Prostate gland (tissue), 2 donors: Measurements from ENCODE around the gene PRRG4.

Experiments used
- CTCF ChIP-seq, 4 experiments: fragments of 200-600 bp in 2 of 4; fragments of 450-650 bp in 2 of 4; sonication (generic) in 2 of 4; IDR thresholded peaks; 1 replicate in 3 of 4; 2 replicates in 1 of 4; pipeline ENCODE4 v1.5.1; 2016 to 2019; ENCODE audit warnings: antibody characterized with exemption in 4 of 4, mild to moderate bottlenecking in 2 of 4, moderate library complexity in 2 of 4
- POLR2A ChIP-seq: fragments of 450-650 bp; IDR thresholded peaks from one replicate; pipeline ENCODE4 v1.6.1; 2016; ENCODE audit warnings: antibody characterized with exemption, mild to moderate bottlenecking
- POLR2AphosphoS5 ChIP-seq: sonication (generic); formaldehyde crosslinking; IDR thresholded peaks from one replicate; pipeline ENCODE4 v1.6.1; 2017; ENCODE audit warnings: antibody characterized with exemption

GRCh38 chr11:32819187-32819586 is 10.5 kb upstream of the PRRG4 start:
- TF ChIP-seq CTCF (IDR thresholded peaks at IDR 0.05) (no peak), POLR2A (no peak), POLR2AphosphoS5 (no peak)
